Measurements from ENCODE around the gene AFAP1.

DNA sequence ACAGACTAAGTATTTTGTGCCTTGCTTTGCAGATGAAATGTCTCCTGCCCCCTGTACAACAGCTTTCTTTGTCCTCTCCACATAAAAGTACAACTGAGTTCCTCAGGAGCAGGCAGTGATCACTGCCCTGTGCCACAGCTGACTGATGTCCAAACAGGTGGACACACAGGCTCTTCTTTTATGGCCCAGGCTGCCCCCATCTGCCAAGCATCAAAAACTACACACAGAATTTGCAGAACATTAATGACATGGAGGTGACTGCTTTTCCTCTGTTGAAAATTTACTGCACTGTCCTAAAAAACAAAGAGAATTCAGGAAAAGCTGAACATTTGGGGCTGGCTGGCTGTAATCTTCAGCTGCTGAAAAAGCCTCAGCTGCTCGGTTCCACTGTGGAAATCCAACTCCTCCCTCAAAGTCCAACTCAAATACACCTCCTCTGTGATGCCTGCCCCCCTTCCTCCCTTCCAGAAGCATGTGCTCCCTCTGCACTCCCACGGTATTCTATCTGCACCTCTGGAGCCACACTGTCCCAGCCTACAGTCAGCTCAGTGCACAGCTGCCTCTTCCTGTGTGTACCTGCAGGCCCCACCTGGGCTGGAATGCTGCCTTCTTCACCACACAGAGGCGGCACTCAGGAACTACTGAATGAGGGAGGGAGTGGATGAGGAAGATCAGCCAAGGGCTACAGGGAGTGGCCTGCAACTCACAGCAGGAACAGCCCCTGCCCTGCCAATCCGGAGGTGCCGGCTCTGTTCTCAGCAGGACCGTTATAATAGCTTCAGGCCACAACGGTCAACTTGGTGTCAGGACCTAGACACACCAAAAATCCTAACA is 10.3 kb downstream of the AFAP1 start:
- no peak for TF ChIP-seq GATA2 (IDR thresholded peaks at IDR 0.05; ENCODE audit: low read depth, low read length)
- TF ChIP-seq GATA3 (IDR thresholded peaks at IDR 0.05; ENCODE audit: low read depth, low read length), result no peak

Data from SH-SY5Y (cell line).